HG03432 (cell line): ENCODE results near the gene RFC1.
"Not testable (repeated sequence)": the region's sequence is repeated elsewhere in the genome, so short reads cannot be mapped to it uniquely, and the experiment has no call there.

ENCODE experiments used
- ATAC-seq: cut with Tn5 transposase; IDR thresholded peaks from one replicate; pipeline ENCODE4 v1.9.1; 2021; ENCODE audit warnings: mild to moderate bottlenecking, moderate library complexity; ENCODE audit not compliant: unreplicated experiment

The RFC1 gene

DNA sequence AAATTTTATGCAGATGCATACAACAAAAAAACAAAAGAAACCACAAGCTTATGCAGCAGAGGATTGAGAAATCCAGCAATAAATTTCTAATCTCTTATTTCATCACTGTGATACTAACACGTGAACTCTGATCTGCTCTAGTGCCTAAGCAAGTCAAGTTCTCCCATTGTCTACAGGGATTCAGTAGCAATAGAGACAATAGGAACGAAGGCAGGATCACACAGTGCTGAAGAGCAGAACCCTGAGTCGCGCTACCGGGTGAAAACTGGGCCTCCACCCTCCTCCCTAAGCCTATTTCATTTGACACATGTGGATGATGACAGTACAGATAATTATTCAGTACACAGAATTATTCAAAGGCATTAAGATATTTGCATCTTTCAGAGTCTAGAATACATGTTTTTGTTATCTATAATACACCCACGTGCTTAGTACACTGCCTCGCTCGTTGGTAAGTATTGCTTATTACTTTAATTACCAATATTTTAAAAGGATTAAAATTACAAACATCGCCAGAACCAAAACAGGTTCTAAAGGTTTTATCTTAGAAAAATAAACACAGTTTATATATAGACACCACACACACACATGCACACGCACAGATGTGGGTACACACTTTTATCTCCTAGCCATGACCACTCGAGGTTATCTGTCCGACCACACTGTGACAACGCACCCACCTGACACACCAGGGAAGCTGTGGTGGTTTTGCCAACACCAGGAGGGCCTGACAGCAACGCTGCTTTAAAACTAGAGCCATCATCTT is 60.1 kb downstream of the RFC1 start:
- no peak for ATAC-seq

DNA sequence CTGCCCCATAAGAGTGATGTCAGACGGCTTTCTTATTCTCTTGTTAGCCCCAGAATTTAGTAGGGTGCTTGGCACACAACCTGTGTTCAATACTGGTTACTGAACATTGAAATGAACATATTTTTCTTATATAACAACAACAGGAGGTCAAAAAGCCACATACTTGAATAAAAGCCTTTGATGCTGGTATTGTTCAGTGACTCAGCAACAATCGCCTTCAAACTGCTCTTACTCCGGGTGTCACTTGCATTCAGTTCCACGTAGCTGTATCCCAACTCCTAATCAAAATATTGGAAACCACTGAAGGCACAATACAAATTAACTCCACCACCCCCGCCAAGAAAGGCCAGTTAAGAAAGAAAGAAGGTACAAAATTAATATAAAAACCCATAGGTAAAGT is 61.5 kb downstream of the RFC1 start:
- no peak for ATAC-seq

- no peak for ATAC-seq
Measured at GRCh38 chr4:39303871-39304270, 62.3 kb downstream of the RFC1 start.

GRCh38 chr4:39302901-39303300 is 63.3 kb downstream of the RFC1 start:
- no peak for ATAC-seq

DNA sequence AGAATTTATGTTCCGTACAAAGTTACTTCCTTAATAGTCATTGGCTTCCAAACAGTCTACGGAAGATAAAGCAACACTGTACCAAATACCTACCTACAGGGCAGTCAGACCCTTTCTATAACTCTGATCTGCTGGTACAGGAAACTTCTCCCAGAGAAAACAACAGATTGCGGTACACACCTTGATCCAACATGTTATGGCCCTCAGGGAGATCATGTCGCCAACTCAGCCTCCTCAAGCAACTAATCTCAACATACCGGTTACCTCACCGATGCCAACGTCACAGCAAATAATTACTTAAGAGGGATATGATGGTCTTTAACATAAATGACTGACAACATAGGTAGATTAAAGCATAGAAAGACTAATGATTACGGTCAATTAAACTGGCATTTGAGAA is 70.4 kb downstream of the RFC1 start:
- no peak for ATAC-seq

DNA sequence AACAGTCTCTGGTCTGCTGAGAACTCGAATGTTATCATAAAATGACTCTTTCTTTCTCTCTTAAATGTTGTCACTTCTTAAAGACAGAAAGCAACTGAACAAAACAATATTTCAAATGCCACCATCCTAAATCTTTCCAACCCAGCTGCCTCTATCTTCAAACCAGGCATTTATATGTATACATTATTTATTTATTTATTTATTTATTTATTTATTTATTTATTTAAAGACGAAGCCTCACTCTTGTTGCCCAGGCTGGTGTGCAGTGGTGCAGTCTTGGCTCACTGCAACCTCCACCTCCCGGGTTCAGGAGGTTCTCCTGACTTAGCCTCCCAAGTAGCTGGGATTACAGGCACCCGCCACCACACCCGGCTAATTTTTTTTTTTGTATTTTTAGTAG is 73.7 kb downstream of the RFC1 start:
- not testable (repeated sequence) for ATAC-seq

DNA sequence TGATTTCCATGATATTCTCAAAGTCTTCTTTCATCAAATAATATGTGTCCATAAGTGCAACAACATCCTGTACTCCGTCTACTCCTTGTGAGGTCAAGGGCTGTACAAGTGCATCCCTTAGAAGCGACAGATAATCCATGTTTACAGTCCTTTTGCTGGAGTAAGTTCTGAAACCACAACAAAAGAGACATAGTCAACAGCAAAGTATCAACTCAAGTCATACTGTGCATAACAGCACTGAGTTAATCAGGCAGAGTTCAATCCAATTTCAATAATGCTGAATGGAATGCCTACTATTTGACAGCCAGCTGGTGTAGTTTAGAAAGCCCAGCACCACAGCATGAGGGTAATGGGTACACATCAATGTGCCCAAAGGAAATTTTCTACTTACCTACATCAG is 74.5 kb downstream of the RFC1 start:
- no peak for ATAC-seq

DNA sequence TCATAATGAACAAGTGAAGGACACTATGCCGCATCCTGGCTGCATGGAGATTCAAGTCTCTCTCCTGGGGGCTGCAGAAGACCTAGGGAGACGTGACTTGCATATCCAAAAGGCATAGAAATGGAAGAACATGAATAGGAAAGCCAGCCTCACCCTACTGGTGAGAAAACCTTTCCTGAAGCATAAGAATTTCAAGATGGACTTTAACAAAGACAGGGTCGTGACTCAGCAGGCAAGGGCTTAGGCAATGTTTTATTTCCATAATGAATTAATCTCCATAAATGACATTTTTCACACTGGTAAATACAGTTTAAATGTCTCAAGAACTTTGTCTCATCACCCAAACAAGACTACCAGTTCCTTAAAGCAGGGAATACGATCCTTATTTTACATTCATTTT is 78.9 kb downstream of the RFC1 start:
- ATAC-seq: no peak

DNA sequence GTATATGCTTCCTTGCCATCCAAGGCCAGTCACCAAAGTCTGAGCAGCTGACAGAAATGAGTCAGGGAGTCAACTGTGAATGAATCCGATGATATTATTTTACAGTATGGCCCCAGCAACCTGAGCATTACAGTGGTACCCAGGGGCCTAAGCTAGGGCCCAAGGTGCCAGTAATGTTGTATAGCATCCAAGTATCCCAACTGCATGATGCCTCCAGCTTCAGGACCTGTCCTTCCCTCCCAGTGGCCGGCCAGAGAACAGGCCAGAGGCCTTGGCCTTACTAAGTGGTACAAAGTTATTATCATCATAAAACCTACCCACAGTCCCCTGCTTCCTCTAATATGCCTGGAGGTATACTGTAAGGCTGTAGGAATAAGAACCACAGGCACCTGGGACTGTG is 79.9 kb downstream of the RFC1 start:
- no peak for ATAC-seq

DNA sequence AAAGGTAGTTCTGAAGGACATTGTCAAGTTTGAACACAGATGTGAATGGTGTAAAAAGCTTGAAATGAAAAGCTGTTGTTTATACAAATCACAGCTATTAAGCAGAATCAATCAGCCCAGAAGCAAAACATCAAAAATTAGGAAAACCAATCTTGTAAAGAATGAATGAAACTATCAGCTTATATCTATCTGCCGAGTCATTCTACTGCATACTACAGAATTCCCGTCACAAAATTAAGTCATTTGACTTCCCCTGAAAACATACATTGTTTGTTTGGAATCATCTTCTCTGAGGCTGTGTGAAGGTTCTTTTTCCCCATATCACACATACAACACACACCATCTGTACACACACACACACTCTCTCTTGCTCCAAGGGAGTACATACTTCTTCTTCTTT is 80.3 kb downstream of the RFC1 start:
- ATAC-seq: no peak

DNA sequence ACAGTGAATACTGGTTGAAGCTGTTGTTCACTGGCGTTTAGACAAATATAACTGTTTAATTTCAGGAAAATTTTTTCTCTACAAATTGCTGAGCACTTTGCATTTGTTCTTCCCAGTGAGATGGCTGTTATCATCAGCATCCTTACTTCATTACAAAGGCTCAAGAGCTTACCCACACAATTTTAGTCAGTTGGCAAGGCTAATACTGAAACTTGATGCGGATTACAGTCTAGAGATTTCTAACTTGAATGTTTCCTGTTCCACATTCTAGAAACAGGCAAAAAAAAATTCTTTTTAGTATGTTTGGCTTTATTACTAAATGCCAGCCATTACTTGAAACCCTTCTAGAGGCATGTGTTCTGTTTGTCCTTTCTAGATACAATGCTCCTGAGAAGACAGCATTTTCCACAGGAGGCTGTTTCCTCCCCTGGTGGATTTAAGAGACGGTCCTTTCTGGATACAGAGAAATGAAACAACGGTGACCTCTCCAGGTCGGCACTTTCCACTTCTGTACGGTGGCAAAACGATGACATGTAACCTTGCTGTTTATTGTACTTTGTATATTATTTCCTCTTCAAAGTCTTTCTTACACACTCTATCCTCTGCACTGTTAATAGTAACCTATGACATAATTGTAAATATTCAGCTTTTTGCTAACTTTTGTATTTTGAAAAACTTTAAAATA is 80.9 kb downstream of the RFC1 start:
- no peak for ATAC-seq

DNA sequence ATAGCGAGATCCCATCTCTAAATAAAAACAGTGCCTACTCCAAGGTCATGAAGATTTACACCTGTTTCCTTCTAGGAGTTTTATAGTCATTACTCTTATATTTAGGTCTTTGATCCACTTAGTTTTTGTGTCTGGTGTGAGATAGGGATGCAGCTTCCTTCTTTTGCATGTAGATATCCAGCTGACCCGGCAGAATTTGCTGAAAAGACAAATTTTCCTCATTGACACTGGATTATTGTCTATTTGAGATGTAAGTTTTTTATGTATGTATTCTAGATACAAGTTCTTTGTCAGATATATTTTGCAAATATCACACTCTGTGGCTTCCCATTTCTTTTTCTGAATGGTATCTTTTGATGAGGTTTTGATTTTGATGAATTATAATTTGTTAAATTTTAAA is 85.4 kb downstream of the RFC1 start:
- no peak for ATAC-seq

- ATAC-seq: no peak
Measured at GRCh38 chr4:39279416-39279815, 86.7 kb downstream of the RFC1 start.

- ATAC-seq: no peak
Measured at GRCh38 chr4:39278476-39278875, 87.7 kb downstream of the RFC1 start.

GRCh38 chr4:39277661-39278060 is 88.5 kb downstream of the RFC1 start:
- not testable (repeated sequence) for ATAC-seq

DNA sequence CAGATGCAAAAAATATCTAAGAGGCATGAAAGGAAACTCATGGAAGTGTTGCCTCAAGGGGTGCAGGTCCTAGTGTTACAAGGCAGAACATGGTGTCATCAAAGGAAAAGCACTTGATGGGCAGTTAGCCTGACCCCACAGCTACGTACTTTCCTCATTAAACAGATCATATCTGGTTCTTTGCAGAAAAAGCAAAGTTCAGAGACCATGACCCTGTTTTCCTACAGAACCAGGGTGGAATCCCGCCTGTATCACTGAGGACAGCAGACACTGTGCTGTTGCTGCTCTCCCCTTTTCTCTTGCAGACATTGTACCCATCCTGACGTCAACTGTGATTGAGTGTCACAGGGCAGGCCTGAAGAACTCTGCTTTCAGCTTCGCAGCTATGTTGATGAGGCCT is 91.7 kb downstream of the RFC1 start:
- no peak for ATAC-seq

DNA sequence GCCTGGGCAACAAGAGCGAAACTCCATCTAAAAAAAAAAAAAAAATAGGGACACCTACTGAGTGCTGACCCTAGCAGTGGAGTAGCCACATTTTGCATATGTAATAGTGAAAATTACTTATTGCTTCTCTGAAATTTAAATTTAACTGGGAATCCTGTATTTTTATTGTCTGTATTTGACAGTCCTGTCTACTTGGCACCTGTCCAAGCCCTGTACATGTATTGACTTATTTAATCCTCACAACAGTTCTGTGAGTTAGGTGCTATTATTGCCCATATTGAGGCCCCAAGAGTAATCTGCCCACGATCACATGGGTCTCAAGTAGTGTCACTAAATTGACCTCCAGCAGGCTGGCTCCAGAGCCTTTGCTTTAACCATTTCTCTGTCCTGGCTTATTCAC is 102.3 kb downstream of the RFC1 start:
- ATAC-seq: no peak

DNA sequence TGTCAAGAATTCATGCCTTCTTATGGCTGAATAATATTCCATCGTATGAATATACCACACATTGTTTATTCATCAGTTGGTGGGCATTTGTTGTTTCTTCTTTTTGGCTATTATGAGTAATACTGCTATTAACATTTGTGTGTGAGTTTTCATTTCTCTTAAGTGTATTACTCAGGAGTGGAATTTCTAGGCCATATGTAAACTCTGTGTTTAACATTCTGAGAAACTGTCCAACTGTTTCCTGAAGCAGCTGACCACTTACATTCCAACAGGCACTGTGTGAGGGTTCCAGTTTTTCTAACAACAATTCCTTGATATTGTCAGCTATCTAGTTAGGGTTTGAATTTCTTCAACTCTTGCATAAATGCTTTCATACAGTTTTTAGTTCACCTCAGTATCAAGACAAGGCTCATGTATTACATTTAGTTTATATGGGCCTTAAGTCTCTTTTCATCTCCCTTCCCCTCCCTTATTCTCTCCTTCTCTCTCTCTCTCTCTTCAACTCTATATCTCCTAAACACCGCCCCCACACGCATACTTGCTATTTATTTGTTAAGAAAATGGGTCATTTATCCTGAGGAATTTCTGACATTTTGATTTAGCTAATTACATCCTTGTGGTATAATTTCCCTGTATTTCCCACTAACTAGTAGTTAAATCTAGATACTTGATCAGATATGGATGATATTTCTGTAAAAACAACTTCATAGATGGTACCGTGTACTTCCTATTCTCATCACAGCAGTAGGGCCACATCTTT is 106.4 kb downstream of the RFC1 start:
- ATAC-seq: no peak

DNA sequence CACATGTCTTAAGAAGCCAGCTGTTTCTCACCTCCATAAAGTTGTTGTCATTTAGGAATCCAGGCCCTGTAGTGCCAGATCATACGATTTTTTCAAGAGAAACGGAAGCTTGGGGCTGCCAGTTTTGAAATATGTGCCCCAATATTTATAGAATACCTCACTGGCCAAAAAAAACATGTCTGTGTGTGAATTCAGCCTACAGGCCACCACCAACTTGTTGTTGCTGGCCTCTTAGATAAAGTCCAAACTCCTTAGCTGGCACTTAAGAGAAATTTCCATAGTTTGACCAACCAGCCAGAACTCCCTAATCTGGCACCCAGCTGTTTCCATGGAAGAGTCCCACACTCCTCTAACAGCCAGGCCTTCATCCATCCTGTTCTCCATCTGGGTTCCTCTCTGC is 109.7 kb downstream of the RFC1 start:
- no peak for ATAC-seq

DNA sequence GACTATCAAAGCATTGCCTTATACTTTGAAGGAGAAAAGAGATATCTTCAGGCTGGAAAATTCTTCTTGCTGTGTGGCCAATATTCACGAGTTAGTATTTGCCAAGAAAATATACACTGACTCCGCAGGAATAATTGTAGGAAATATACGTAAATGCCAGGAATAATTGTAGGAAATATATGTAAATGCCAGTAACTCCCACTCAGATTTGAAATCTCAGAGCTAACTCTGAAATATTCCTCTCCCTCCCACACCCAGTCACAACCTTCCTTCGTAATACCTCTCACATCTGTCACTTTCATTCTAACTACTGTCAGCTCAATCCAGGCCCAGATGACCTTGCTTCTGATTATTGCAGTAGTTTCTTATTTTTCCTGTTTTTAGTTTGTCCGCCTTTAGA is 110.3 kb downstream of the RFC1 start:
- no peak for ATAC-seq

DNA sequence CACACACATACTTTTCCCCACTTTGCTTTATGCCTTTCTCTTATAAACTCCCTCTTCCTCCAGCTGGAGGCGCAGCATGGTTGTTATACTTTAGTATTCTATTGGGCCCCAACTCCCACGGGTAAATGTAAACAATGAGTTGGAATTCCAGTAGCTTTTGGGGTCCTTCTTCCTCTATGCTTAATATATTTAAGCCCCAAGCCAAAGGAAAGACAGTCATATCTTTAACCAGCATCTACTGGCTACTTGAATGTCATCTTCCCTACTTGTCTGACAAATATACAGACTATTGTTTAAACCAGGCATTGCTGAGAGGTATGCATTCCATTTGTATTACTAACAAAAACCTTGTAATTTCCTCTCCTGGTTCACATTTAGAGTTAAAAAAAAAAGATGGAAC is 110.9 kb downstream of the RFC1 start:
- no peak for ATAC-seq

DNA sequence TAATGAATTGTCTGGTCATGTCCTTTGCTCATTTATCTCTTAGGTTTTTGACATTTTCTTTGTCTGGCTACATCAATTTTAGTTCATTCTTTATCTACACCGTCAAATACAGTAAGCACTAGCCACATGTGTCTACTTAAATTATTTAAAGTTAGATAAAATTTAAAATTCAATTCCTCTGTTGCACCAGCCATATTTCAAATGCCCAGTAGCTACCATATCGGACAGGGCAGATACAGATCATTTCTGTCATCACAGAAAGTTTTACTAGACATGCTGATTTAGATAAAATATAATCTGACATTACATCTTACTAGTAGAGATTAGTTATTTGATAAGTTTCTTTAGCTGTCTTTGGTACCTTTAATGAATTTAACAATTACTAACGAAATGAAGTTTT is 122.7 kb downstream of the RFC1 start:
- ATAC-seq: no peak
